Measurements from ENCODE around the gene SMARCA2. TPM values are rescaled to one million over a fixed set of nuclear protein-coding genes. Genes with fewer than 3 reads are reported as not detected.

Gene SMARCA2
- total RNA-seq, 6 donors from 2014 or later, result 74.3 to 210 (median 139) TPM

GRCh38 chr9:2163231-2163885 lies 148.2 kb downstream of the SMARCA2 start:
- no peak overlapping the region for H3K4me3 ChIP-seq
- peaks cover 6 to 28% (median 17%) of the 10 kb centered on the region in 4 donors for H3K4me1 ChIP-seq
- H3K36me3 ChIP-seq, result peaks cover 0 to 23% (median 3%) of the 10 kb centered on the region in 4 donors
- TF ChIP-seq CTCF (IDR thresholded peaks at IDR 0.05), result no peak
- no peak for TF ChIP-seq POLR2A (IDR thresholded peaks at IDR 0.05)
- no peak for TF ChIP-seq EP300 (IDR thresholded peaks at IDR 0.05)
- TF ChIP-seq POLR2AphosphoS5 (IDR thresholded peaks at IDR 0.05), result no peak
- ATAC-seq (ENCODE audit: low FRiP score in 2 of 2), result no peak
- H3K27ac ChIP-seq, result no peak overlapping the region
- 57 to 66% methylated on average over 6 of the region's 6 CpGs for WGBS, 2 donors
- no peak for DNase-seq
- no peaks in the 10 kb centered on the region for H3K27me3 ChIP-seq
- no peaks in the 10 kb centered on the region for H3K9me3 ChIP-seq

GRCh38 chr9:2164268-2164667 lies 149.1 kb downstream of the SMARCA2 start:
- Histone ChIP-seq H3K27me3 (no peaks in the 10 kb centered on the region), H3K4me3 (no peak overlapping the region), H3K27ac (no peak overlapping the region), H3K4me1 (peaks cover 6 to 22% (median 17%) of the 10 kb centered on the region in 4 donors), H3K36me3 (peaks cover 0 to 26% (median 8%) of the 10 kb centered on the region in 4 donors), H3K9me3 (no peaks in the 10 kb centered on the region)
- ATAC-seq (ENCODE audit: low FRiP score in 2 of 2), result no peak
- 88 to 93% methylated on average over 1 of the region's 1 CpG for WGBS, 2 donors
- DNase-seq, result no peak
- TF ChIP-seq POLR2A (IDR thresholded peaks at IDR 0.05) (no peak), POLR2AphosphoS5 (IDR thresholded peaks at IDR 0.05) (no peak), CTCF (IDR thresholded peaks at IDR 0.05) (no peak), EP300 (IDR thresholded peaks at IDR 0.05) (no peak)

- WGBS, 2 donors, result 94 to 100% methylated on average over 1 of the region's 1 CpG
- no peak for ATAC-seq (ENCODE audit: low FRiP score in 2 of 2)
- no peaks in the 10 kb centered on the region for H3K27me3 ChIP-seq
- no peaks in the 10 kb centered on the region for H3K9me3 ChIP-seq
- peaks cover 0 to 10% (median 3%) of the 10 kb centered on the region in 4 donors for H3K4me1 ChIP-seq
- peaks cover 0 to 42% (median 13%) of the 10 kb centered on the region in 4 donors for H3K36me3 ChIP-seq
- TF ChIP-seq EP300 (IDR thresholded peaks at IDR 0.05) (no peak), POLR2AphosphoS5 (IDR thresholded peaks at IDR 0.05) (no peak), POLR2A (IDR thresholded peaks at IDR 0.05) (no peak), CTCF (IDR thresholded peaks at IDR 0.05) (no peak)
- H3K4me3 ChIP-seq, result no peak overlapping the region
- no peak for DNase-seq
- H3K27ac ChIP-seq, result no peak overlapping the region
Observed at GRCh38 chr9:2166203-2166602, 151.1 kb downstream of the SMARCA2 start.

DNA sequence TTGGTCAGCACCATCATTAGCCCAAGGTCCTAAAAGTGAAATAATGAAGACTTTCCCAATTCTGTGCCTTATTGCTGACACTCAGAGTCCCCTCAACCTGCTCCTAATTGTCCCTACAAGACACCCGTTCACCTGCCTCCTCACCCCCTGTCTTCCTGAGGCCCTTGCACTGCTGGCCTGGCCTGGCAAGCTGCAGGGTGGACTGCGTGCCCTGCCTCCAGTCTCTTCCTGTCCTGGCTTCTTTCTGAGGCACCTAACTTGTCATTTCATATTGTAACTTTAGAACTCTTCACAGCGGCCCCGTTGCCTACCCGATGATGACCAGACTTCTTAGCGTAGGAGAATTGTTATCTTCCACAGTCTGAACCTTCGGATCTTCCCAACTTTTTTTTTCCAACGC lies 153.9 kb downstream of the SMARCA2 start:
- Histone ChIP-seq H3K9me3 (no peaks in the 10 kb centered on the region), H3K27ac (no peak overlapping the region), H3K4me1 (peaks cover 0 to 7% (median 2%) of the 10 kb centered on the region in 4 donors), H3K36me3 (peaks cover 0 to 31% (median 13%) of the 10 kb centered on the region in 4 donors), H3K27me3 (no peaks in the 10 kb centered on the region), H3K4me3 (no peak overlapping the region)
- TF ChIP-seq POLR2AphosphoS5 (IDR thresholded peaks at IDR 0.05) (no peak), CTCF (IDR thresholded peaks at IDR 0.05) (no peak), EP300 (IDR thresholded peaks at IDR 0.05) (no peak), POLR2A (IDR thresholded peaks at IDR 0.05) (no peak)
- ATAC-seq (ENCODE audit: low FRiP score in 2 of 2), result no peak
- 96% methylated on average over 8 of the region's 8 CpGs for WGBS, 2 donors
- peak in 1 of 2 donors; percentile 12 for DNase-seq

GRCh38 chr9:2170722-2171121 lies 155.6 kb downstream of the SMARCA2 start:
- Histone ChIP-seq H3K36me3 (peaks cover 0 to 23% (median 13%) of the 10 kb centered on the region in 4 donors), H3K9me3 (no peaks in the 10 kb centered on the region), H3K27ac (no peak overlapping the region), H3K4me3 (no peak overlapping the region), H3K4me1 (peaks cover 0 to 6% (median 2%) of the 10 kb centered on the region in 4 donors), H3K27me3 (no peaks in the 10 kb centered on the region)
- TF ChIP-seq POLR2A (IDR thresholded peaks at IDR 0.05) (no peak), EP300 (IDR thresholded peaks at IDR 0.05) (no peak), CTCF (IDR thresholded peaks at IDR 0.05) (no peak), POLR2AphosphoS5 (IDR thresholded peaks at IDR 0.05) (no peak)
- DNase-seq (no peak), ATAC-seq (ENCODE audit: low FRiP score in 2 of 2) (no peak)
- WGBS, 2 donors, result 92 to 93% methylated on average over 6 of the region's 6 CpGs

Measured in upper lobe of left lung (tissue), 6 donors.